GM23338 (cell line): ENCODE measurements around the gene SH2D1A. TPM values are rescaled to one million over a fixed set of nuclear protein-coding genes. Genes with fewer than 3 reads are reported as not detected.
A peak's percentile ranks its signal among the peaks of the same experiment; 100 is the strongest.

Source experiments
- ATAC-seq: fragments of 200-7000 bp; cut with Tn5 transposase; 3 replicates; pipeline ENCODE4 v1.9.1; 2020
- DNase-seq: peaks from one replicate; pipeline ENCODE4 v3.0.0-alpha.2; 2015; ENCODE audit warnings: low spot score
- H2AFZ ChIP-seq: fragments of 200-600 bp; sonication (generic); 2 replicates; pipeline ENCODE4 v1.8.0; 2016; ENCODE audit warnings: antibody characterized with exemption, mild to moderate bottlenecking, moderate library complexity
- H3F3A ChIP-seq: fragments of 200-600 bp; sonication (generic); replicated peaks from 2 replicates; pipeline ENCODE4 v1.8.0; 2017; ENCODE audit warnings: antibody characterized with exemption, mixed run types, low read depth
- H3K27ac ChIP-seq: fragments of 200-600 bp; sonication (generic); 2 replicates; pipeline ENCODE4 v1.6.1; 2016; ENCODE audit warnings: low read depth
- H3K27me3 ChIP-seq: fragments of 200-600 bp; sonication (generic); 2 replicates; pipeline ENCODE4 v1.8.0; 2016; ENCODE audit warnings: mild to moderate bottlenecking, mixed run types, moderate library complexity; ENCODE audit not compliant: insufficient read depth
- H3K36me3 ChIP-seq: fragments of 200-600 bp; sonication (generic); 2 replicates; pipeline ENCODE4 v1.8.0; 2016; ENCODE audit warnings: mild to moderate bottlenecking; ENCODE audit not compliant: insufficient read depth
- H3K4me1 ChIP-seq: fragments of 200-600 bp; sonication (generic); 2 replicates; pipeline ENCODE4 v1.8.0; 2016; ENCODE audit warnings: mild to moderate bottlenecking, moderate library complexity; ENCODE audit not compliant: insufficient read depth
- H3K4me2 ChIP-seq: fragments of 200-600 bp; sonication (generic); 2 replicates; pipeline ENCODE4 v1.7.1; 2017; ENCODE audit warnings: mixed run types
- H3K4me3 ChIP-seq: fragments of 200-600 bp; sonication (generic); 2 replicates; pipeline ENCODE4 v1.6.1; 2016; ENCODE audit warnings: mixed run types
- H3K79me2 ChIP-seq: fragments of 200-600 bp; sonication (generic); replicated peaks from 2 replicates; pipeline ENCODE4 v1.8.0; 2017; ENCODE audit warnings: mild to moderate bottlenecking; ENCODE audit not compliant: insufficient read depth
- H3K9me2 ChIP-seq: fragments of 200-600 bp; sonication (generic); 2 replicates; pipeline ENCODE4 v1.8.0; 2017; ENCODE audit not compliant: insufficient read depth
- H4K20me1 ChIP-seq: fragments of 200-600 bp; sonication (generic); replicated peaks from 2 replicates; pipeline ENCODE4 v1.8.0; 2017; ENCODE audit warnings: mild to moderate bottlenecking; ENCODE audit not compliant: insufficient read depth
- H3K27ac Mint-ChIP-seq: 2 replicates; pipeline ENCODE4 v1.8.0; 2020; ENCODE audit warnings: inconsistent platforms, mild to moderate bottlenecking, moderate library complexity, mixed read lengths
- H3K27me3 Mint-ChIP-seq: 3 replicates; pipeline ENCODE4 v1.8.0; 2022; ENCODE audit warnings: low read depth, mild to moderate bottlenecking, moderate library complexity, mixed read lengths, inconsistent platforms; ENCODE audit not compliant: insufficient read depth, poor library complexity
- H3K36me3 Mint-ChIP-seq: 3 replicates; pipeline ENCODE4 v1.8.0; 2021; ENCODE audit warnings: low read depth, mild to moderate bottlenecking, inconsistent platforms, moderate library complexity, mixed read lengths
- H3K4me1 Mint-ChIP-seq: 3 replicates; pipeline ENCODE4 v1.8.0; 2020; ENCODE audit warnings: mild to moderate bottlenecking, inconsistent platforms, mixed read lengths
- H3K4me3 Mint-ChIP-seq: 3 replicates; pipeline ENCODE4 v1.8.0; 2021; ENCODE audit warnings: moderate library complexity, mild to moderate bottlenecking, inconsistent platforms, mixed read lengths
- H3K9me3 Mint-ChIP-seq: 3 replicates; pipeline ENCODE4 v1.8.0; 2020; ENCODE audit warnings: moderate library complexity, mild to moderate bottlenecking, inconsistent platforms, mixed read lengths
- JUNB ChIP-seq: IDR thresholded peaks from one replicate; pipeline ENCODE4 v1.6.1; 2016; ENCODE audit warnings: antibody characterized with exemption; ENCODE audit not compliant: unreplicated experiment
- polyA plus RNA-seq: library from polyadenylated mRNA; unstranded; fragments of >200 nt; fragmentation: Nextera tagmentation; extraction: Ambion mirVana; gene quantifications from 2 replicates; pipeline ENCODE4 v1.2.1, GENCODE V29; 2016
- total RNA-seq: library from RNA; depleted of rRNA; stranded (reverse); fragments of >200 nt; shearing (Covaris generic); gene quantifications from 2 replicates; pipeline ENCODE4 v1.2.3, GENCODE V29; 2014
- TF ChIP-seq, protein P1 (sequence below): fragments of 250-450 bp; sonication (Bioruptor Pico); IDR thresholded peaks from 2 replicates; pipeline ENCODE4 v1.5.0; 2020; ENCODE audit warnings: mild to moderate bottlenecking, moderate library complexity
- TF ChIP-seq, protein P2 (sequence below): IDR thresholded peaks from one replicate; pipeline ENCODE4 v1.6.1; 2018; ENCODE audit warnings: antibody characterized with exemption; ENCODE audit not compliant: unreplicated experiment
- TF ChIP-seq, protein P3 (sequence below), 2 experiments: fragments of 200-600 bp in 1 of 2; sonication (generic) in 1 of 2; conservative IDR thresholded peaks; 2 replicates each; pipeline versions ENCODE4 v1.5.1 to v1.6.1; 2016 to 2017; ENCODE audit warnings: antibody characterized with exemption in 2 of 2, low read depth in 2 of 2, mild to moderate bottlenecking in 2 of 2, moderate library complexity in 1 of 2

Gene SH2D1A
- total and polyA plus RNA-seq, 2 experiments from 2014 or later, result not detected

DNA sequence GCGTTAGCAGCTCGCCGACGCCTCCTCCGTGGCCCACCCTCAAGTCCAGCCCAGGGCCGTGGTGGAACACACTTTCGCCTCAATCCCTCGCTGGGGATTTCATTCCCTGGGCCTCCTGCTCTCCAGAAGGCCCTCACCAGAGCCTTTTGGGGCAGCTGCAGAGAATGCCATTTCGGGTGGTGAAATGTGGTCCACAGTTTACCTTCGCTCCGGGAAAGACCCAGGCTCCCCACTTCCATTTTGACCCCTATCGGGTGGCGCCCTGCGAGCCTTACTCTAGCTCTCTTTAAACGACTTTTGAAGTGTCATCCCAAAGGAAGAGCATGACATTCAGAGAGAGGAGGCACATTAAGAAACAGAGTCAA, 496 bp downstream of the SH2D1A start (continued):
- TF ChIP-seq, protein P1, sequence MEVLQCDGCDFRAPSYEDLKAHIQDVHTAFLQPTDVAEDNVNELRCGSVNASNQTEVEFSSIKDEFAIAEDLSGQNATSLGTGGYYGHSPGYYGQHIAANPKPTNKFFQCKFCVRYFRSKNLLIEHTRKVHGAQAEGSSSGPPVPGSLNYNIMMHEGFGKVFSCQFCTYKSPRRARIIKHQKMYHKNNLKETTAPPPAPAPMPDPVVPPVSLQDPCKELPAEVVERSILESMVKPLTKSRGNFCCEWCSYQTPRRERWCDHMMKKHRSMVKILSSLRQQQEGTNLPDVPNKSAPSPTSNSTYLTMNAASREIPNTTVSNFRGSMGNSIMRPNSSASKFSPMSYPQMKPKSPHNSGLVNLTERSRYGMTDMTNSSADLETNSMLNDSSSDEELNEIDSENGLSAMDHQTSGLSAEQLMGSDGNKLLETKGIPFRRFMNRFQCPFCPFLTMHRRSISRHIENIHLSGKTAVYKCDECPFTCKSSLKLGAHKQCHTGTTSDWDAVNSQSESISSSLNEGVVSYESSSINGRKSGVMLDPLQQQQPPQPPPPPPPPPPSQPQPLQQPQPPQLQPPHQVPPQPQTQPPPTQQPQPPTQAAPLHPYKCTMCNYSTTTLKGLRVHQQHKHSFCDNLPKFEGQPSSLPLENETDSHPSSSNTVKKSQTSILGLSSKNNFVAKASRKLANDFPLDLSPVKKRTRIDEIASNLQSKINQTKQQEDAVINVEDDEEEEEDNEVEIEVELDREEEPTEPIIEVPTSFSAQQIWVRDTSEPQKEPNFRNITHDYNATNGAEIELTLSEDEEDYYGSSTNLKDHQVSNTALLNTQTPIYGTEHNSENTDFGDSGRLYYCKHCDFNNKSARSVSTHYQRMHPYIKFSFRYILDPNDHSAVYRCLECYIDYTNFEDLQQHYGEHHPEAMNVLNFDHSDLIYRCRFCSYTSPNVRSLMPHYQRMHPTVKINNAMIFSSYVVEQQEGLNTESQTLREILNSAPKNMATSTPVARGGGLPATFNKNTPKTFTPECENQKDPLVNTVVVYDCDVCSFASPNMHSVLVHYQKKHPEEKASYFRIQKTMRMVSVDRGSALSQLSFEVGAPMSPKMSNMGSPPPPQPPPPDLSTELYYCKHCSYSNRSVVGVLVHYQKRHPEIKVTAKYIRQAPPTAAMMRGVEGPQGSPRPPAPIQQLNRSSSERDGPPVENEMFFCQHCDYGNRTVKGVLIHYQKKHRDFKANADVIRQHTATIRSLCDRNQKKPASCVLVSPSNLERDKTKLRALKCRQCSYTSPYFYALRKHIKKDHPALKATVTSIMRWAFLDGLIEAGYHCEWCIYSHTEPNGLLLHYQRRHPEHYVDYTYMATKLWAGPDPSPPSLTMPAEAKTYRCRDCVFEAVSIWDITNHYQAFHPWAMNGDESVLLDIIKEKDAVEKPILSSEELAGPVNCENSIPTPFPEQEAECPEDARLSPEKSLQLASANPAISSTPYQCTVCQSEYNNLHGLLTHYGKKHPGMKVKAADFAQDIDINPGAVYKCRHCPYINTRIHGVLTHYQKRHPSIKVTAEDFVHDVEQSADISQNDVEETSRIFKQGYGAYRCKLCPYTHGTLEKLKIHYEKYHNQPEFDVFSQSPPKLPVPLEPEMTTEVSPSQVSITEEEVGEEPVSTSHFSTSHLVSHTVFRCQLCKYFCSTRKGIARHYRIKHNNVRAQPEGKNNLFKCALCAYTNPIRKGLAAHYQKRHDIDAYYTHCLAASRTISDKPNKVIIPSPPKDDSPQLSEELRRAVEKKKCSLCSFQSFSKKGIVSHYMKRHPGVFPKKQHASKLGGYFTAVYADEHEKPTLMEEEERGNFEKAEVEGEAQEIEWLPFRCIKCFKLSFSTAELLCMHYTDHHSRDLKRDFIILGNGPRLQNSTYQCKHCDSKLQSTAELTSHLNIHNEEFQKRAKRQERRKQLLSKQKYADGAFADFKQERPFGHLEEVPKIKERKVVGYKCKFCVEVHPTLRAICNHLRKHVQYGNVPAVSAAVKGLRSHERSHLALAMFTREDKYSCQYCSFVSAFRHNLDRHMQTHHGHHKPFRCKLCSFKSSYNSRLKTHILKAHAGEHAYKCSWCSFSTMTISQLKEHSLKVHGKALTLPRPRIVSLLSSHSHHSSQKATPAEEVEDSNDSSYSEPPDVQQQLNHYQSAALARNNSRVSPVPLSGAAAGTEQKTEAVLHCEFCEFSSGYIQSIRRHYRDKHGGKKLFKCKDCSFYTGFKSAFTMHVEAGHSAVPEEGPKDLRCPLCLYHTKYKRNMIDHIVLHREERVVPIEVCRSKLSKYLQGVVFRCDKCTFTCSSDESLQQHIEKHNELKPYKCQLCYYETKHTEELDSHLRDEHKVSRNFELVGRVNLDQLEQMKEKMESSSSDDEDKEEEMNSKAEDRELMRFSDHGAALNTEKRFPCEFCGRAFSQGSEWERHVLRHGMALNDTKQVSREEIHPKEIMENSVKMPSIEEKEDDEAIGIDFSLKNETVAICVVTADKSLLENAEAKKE (CRISPR knock-in tag), result no peak

DNA sequence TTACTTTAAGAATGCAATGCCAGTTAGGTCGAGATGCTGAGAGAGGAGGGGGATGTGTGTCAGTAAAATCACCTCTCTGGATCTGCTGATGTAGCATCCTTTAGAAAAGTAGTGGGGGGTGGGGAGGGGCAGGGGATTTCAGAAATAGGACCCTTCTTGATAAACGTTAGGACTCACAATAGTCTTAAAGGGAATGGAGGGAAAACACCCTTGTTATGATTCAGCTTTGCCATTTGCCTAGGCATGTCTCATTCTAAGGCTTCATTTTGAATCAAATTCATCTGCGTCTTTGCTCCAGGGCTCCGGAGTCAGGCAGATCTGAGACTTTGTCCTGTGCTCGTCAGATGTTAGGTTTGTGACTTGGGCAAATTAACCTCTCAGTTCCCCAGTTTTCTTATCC, 879 bp downstream of the SH2D1A start:
- Histone ChIP-seq H3K36me3 (no peaks in the 10 kb centered on the region), H3K27ac (no peak overlapping the region), H3K27me3 (no peaks in the 10 kb centered on the region), H2AFZ (0 out of 2 replicates have a peak overlapping the region, but pooled peaks have one; percentile 63), H4K20me1 (no peaks in the 10 kb centered on the region), H3K9me2 (no peaks in the 10 kb centered on the region), H3K4me2 (no peak overlapping the region), H3K79me2 (no peaks in the 10 kb centered on the region), H3K4me1 (no peaks in the 10 kb centered on the region), H3K4me3 (no peak overlapping the region), H3F3A (no peaks in the 10 kb centered on the region)
- no peak for ATAC-seq
- Mint-ChIP-seq H3K27ac (no peak overlapping the region), H3K4me3 (no peak overlapping the region), H3K36me3 (no peaks in the 10 kb centered on the region), H3K4me1 (peaks cover 7% of the 10 kb centered on the region; the same call in 2 of the 3 replicates), H3K9me3 (no peaks in the 10 kb centered on the region), H3K27me3 (no peaks in the 10 kb centered on the region)
- DNase-seq, result no peak
- TF ChIP-seq, protein P2, sequence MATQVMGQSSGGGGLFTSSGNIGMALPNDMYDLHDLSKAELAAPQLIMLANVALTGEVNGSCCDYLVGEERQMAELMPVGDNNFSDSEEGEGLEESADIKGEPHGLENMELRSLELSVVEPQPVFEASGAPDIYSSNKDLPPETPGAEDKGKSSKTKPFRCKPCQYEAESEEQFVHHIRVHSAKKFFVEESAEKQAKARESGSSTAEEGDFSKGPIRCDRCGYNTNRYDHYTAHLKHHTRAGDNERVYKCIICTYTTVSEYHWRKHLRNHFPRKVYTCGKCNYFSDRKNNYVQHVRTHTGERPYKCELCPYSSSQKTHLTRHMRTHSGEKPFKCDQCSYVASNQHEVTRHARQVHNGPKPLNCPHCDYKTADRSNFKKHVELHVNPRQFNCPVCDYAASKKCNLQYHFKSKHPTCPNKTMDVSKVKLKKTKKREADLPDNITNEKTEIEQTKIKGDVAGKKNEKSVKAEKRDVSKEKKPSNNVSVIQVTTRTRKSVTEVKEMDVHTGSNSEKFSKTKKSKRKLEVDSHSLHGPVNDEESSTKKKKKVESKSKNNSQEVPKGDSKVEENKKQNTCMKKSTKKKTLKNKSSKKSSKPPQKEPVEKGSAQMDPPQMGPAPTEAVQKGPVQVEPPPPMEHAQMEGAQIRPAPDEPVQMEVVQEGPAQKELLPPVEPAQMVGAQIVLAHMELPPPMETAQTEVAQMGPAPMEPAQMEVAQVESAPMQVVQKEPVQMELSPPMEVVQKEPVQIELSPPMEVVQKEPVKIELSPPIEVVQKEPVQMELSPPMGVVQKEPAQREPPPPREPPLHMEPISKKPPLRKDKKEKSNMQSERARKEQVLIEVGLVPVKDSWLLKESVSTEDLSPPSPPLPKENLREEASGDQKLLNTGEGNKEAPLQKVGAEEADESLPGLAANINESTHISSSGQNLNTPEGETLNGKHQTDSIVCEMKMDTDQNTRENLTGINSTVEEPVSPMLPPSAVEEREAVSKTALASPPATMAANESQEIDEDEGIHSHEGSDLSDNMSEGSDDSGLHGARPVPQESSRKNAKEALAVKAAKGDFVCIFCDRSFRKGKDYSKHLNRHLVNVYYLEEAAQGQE, result no peak
- TF ChIP-seq, protein P3, sequence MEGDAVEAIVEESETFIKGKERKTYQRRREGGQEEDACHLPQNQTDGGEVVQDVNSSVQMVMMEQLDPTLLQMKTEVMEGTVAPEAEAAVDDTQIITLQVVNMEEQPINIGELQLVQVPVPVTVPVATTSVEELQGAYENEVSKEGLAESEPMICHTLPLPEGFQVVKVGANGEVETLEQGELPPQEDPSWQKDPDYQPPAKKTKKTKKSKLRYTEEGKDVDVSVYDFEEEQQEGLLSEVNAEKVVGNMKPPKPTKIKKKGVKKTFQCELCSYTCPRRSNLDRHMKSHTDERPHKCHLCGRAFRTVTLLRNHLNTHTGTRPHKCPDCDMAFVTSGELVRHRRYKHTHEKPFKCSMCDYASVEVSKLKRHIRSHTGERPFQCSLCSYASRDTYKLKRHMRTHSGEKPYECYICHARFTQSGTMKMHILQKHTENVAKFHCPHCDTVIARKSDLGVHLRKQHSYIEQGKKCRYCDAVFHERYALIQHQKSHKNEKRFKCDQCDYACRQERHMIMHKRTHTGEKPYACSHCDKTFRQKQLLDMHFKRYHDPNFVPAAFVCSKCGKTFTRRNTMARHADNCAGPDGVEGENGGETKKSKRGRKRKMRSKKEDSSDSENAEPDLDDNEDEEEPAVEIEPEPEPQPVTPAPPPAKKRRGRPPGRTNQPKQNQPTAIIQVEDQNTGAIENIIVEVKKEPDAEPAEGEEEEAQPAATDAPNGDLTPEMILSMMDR (conservative IDR thresholded peaks at IDR 0.05; ENCODE audit: low read depth in 2 of 2), result no peak
- no peak for TF ChIP-seq JUNB
